Activated CD4-positive, CD25-positive, alpha-beta regulatory T cell (primary cell): Measurements from ENCODE around the gene RAB11FIP4.

ENCODE experiments used
- DNase-seq, 4 experiments: peaks; one replicate each; lab custom pipeline; 2025; lab: John Stamatoyannopoulos, UW

RAB11FIP4 gene

GRCh38 chr17:31411707-31412285 lies 20.3 kb downstream of the RAB11FIP4 start:
- no peak for DNase-seq

- DNase-seq: no peak
These were observed 21.0 kb downstream of the RAB11FIP4 start for GRCh38 chr17:31412511-31412910.

DNA sequence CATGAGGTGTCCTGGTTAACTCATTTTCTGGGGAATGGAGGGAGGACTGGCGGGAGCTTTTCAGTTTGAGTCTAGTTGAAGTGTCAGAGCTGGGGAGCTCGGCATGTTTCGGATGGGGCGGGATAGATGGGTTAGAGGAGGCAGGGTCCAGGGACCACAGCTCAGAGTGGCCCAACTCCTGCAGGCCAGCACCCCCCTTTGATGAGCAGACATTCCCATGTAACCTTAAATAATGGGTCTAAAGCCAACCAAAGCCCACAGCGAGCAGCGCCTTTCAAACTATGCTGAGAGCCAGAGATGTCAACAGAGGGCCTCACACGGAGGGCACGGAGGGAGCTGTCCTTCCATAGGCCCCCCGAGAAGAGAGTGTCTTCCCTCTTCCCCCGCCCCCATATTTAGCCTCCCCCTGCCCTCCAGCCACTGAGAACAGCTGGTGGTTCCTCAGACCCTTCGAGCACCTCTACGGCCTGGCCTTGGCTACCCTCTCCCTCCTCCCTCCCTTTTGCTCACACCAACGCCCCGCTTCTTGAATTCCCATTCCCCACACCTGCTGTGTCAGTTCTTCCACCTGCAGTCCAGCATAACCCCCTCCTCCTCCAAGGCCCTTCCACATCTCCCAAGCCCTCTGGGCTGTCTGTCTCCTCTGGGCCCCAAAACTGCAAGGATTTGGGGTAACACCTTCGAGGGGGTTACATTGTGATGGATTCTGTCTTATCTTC lies 21.8 kb downstream of the RAB11FIP4 start:
- DNase-seq: no peak

DNA sequence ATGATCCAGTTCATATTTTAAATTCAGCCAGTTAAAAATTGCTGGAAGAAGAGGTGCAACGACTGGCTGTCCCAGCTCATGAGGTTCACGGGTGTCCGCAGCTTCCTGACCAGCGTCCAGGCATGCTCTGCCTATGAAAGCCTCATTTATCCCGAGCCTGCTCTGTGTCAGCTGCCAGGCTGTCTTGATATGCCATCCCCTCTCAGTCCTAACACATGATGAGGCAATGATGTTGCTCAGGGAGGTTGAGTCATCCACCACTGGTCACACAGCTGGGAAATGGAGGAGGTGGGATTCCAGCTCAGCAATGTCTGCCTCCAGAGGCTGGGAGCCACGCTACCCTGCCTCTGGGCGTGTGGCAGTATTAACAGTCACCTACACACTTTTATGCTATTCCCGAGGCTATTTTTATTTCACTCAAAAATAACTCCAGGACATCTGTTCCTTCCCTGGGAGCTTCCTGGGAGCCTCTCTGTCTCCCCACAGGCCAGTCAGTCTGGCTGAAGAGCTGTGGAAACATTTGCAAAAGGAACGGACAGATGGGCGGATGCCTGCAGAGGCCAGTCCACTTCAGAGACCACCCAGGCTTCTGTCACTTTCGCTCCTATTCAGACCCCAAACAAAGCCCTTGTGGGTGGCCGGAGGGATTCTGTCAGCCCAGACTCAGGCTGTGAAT lies 22.5 kb downstream of the RAB11FIP4 start:
- no peak for DNase-seq

DNA sequence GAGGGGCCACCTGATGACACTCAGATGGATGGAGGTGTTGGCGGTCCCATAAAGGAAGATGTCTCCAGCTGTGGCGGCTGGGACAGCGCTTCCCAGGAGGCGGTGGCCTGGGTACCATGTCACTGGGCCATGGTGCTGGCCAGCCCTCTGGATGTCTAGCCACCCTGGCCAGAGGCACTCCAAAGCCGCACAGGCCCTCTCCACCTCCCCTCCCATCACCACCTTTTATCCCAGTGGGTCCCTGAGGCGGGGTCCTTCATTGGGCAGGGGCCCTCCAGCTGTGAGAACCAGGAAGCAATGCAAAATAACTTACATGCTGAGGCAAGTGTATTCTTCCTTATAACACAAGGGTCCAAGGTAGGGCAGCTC lies 23.1 kb downstream of the RAB11FIP4 start:
- DNase-seq: no peak

GRCh38 chr17:31415004-31415454 lies 23.6 kb downstream of the RAB11FIP4 start:
- DNase-seq: no peak

DNA sequence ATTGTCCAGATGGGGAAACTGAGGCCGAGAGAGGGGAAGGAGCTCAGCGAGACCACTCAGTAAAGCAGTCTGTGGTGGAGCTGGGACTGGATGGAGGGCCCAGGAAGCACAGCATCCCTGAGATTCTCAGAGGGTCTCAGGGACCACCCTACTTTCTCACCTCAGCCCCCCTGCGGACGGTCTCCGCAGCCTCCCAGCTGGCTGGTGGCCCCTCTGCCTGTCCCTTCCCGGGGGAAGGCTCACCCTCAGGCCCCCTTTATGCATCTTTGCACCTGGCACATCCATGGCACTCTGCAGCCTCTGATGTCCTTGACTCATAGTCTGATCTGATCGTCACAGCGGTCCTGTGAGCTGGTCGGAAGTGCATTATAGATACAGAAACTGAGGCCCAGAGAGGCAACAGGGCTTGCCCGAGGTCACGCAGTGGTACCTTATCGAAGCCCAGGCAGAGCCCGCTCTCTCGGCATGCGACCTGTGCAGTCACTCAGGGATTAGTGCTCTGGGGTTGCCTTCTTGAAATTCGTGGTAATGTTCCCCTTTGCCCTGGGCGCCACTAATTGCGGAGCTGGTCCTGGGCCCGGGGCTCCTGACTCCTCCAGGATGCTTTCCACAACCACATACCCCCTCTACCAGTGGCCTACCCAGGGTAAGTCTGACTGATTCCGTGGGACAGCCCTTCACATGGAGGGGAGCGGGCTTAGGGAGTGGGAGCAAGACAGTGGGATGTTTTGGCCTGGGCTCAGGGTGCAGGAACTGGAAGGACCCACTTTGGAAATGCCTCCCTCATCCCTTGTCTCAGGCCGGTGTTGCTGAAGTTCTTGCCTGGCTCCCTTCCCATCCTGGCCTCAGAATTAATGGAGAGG lies 24.4 kb downstream of the RAB11FIP4 start:
- DNase-seq: no peak

DNA sequence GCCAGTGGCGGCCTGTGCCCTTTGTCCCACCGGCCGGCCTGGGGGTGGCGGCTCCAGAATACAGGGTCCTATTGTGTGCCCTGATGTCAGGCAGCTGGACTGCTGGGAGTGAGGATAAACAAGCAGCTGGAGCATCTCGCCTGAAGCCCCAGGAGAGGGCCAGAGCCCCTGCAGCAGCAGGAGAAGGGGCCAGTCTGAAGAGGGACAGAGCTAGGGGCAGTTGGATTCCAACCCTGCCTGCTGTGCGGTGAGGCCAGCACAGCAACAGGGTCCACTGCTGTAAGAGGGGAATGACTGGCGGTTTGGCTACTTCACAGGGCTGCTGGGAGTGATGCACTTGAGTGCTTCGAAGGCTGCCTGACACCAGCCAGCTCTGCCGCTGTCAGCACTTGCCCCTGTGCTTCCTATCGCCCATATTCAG lies 25.0 kb downstream of the RAB11FIP4 start:
- no peak for DNase-seq

DNA sequence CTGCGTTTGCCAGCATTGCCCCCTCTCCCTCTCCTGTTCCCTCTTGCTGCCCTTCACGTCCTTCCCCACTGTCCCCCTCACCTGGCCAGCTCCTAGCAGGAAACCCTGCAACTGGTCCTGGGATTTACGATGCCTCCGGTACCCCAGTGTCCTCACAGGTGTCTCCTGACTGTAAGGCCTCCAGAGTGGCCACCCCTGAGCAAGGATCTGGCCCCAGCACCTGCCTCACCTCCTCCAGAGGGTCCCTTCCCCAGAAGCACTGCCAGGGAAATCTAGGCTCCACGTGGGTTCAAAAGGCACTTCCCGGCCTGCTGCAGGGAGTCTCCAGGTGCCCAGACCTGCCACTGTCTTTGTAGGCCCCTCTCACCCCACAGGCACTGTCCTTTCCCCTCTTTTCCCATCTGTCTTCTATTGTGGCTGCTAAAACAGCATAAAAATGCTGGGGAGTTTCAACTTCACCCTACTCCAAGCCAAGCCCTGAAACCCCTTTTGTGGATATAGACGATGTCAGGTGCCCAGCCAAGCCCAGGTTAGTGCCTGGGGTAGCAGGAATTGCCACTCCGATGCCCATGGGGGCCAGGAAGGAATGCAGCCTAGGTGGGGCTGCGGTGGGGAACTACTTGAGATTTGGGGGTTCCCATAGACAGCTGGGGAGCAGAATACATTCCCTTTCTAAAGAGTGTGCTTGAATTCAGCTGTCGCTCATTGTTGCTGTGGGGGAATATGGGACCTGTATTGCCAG lies 25.7 kb downstream of the RAB11FIP4 start:
- no peak for DNase-seq

- no peak for DNase-seq
These were observed 27.4 kb downstream of the RAB11FIP4 start for GRCh38 chr17:31418773-31419350.

DNA sequence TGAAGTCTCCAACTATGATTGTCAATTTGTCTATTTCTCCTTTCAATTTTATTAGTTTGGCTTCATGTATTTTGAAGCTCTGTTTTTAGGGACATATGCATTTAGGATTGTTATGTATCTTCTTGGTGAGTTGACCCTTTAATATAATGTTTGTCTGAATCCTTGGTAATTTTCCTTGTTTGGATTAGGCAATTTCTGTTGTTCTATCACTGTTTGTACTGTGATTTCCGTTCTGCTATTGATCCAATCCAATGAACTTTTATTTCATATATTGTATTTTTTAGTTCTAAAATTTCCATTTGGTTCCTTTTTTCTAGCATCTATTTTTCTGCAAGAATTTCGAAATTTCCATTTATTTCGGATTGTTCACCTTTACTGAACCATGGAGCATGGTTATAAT lies 31.0 kb downstream of the RAB11FIP4 start:
- DNase-seq: no peak

GRCh38 chr17:31424944-31425281 lies 33.4 kb downstream of the RAB11FIP4 start:
- DNase-seq: no peak

GRCh38 chr17:31425282-31426040 lies 34.0 kb downstream of the RAB11FIP4 start:
- no peak for DNase-seq

- DNase-seq: no peak
These were observed 36.2 kb downstream of the RAB11FIP4 start for GRCh38 chr17:31427684-31428083.

DNA sequence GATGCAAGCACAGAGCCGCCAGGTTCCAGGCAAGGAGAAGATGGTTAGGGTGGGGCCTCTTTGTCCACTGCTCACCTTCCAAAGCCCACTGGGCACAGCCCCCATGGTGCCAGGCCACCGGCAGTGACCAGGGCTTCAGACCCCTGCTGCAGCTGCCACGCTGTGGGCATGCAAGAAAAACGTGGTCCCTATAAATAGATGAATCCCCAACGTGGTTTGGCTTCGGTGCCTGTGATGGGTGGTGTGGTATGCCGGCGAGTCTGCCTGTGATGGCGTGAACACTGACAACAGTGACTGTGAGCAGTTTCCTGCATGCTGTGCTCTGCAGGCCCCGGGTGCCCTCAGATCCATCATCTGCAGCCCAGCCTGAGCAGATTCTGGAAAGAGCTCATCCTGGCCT lies 36.6 kb downstream of the RAB11FIP4 start:
- DNase-seq: no peak

DNA sequence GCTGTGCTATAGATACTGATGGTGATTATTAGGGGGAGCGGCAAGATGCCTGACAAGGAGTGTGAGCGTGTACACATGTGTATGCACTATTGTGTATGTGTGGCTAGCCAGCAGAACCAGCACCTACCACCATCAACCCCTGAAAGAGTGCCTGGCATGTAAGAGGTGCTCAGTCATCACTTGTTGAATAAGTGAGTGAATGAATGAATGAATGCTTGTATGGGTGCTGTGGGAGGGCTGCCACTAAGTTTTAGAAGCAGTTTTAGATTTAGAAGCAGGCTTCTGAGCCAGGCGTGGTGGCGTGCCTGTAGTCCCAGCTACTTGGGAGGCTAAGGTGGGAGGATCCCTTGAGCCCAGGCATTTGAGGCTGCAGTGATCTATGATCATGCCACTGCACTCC lies 37.0 kb downstream of the RAB11FIP4 start:
- no peak for DNase-seq

GRCh38 chr17:31431098-31431851 lies 39.8 kb downstream of the RAB11FIP4 start:
- DNase-seq: no peak

DNA sequence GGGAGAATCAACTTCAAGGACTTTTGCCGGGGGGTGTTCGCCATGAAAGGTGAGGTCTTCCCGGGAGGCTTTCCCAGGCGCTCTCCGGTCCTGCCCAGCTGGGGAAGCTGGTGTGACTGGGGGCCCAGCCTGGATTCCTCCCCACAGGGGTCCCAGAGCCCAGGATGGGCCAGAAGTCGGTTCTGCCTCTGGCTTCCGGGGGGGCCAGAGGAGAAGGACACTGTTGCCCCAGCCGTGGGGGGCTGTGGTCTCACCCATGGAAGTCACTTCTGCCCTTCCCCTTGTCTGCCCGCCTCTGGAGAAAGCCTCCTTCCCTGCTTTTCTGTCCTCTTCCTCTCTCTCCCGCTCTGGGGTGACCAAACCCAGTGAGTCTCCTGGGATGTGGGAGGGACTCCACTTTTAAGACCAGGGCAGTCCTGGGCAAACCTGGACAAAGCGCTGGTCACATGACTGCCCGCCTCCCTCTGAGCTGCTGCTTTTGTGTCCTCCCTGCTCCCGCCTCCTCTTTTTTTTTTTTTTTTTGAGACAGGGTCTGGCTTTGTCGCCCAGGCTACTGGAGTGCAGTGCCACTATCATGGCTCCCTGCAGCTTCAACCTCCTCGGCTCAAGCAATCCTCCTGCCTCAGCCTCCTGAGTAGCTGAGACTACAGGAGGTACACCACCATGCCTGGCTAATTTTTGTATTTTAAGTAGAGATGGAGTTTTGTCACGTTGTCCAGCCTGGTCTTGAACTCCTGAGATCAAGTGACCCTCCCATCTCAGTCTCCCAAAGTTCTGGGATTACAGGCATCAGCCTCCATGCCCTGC lies 40.6 kb downstream of the RAB11FIP4 start:
- DNase-seq: no peak
